ENCODE results near the gene GAS5. TPM values are rescaled to one million over a fixed set of nuclear protein-coding genes. Genes with fewer than 3 reads are reported as not detected.

GAS5 gene
- total and polyA plus RNA-seq, 2 of the 8 experiments (the other 6 are each of a cell fraction or from before 2014, with no cell fraction given) = 799 to 1,238 TPM

- TF ChIP-seq KDM4A (IDR thresholded peaks at IDR 0.05; ENCODE audit: low read depth, low read length, severe bottlenecking) = no peak
- TF ChIP-seq BACH1 (IDR thresholded peaks at IDR 0.05; ENCODE audit: low read length) = no peak
- no peak for TF ChIP-seq EZH2 (IDR thresholded peaks at IDR 0.05; ENCODE audit: low read depth, low read length, severe bottlenecking)
- TF ChIP-seq PHF8 (conservative IDR thresholded peaks at IDR 0.05; ENCODE audit: low read depth, low read length) = no peak
- peak; percentile 99; the same call in 1 of the 2 replicates for TF ChIP-seq POLR2AphosphoS5 (IDR thresholded peaks at IDR 0.05; ENCODE audit: low read depth, low read length)
- no peak for TF ChIP-seq KDM1A (IDR thresholded peaks at IDR 0.05; ENCODE audit: borderline replicate concordance, low read length)
These were observed 542 bp downstream of the GAS5 start (continued) for GRCh38 chr1:173867141-173867752.
